Spleen (tissue), 11 donors: ENCODE measurements around the gene ZNF619. TPM values are rescaled to one million over a fixed set of nuclear protein-coding genes. Genes with fewer than 3 reads are reported as not detected.
"Not testable (repeated sequence)": the region's sequence is repeated elsewhere in the genome, so short reads cannot be mapped to it uniquely, and the experiment has no call there.

Experiments used
- DNase-seq: peaks from one replicate; pipeline ENCODE4 v3.0.0-alpha.2; 2020
- H3K27ac ChIP-seq, 8 donors: fragments of 200-600 bp; sonication (generic) in 7 of 8; 1 replicate in 4 of 8; 2 replicates in 4 of 8; pipeline versions ENCODE4 v1.5.0 to v1.8.0; 2016 to 2021; ENCODE audit warnings: inconsistent platforms in 4 of 8, mild to moderate bottlenecking in 4 of 8, moderate library complexity in 1 of 8
- H3K27me3 ChIP-seq, 7 donors: fragments of 200-600 bp; sonication (generic) in 6 of 7; replicated peaks in 1 of 7; 1 replicate in 4 of 7; 2 replicates in 3 of 7; pipeline versions ENCODE4 v1.5.0 to v1.8.0; 2016 to 2021; ENCODE audit warnings: inconsistent platforms in 3 of 7, mild to moderate bottlenecking in 1 of 7
- H3K36me3 ChIP-seq, 6 donors: fragments of 200-600 bp; sonication (generic) in 5 of 6; 1 replicate in 4 of 6; 2 replicates in 2 of 6; pipeline versions ENCODE4 v1.5.0 to v1.8.0; 2016 to 2021; ENCODE audit warnings: inconsistent platforms in 2 of 6
- H3K4me1 ChIP-seq, 6 donors: fragments of 200-600 bp; sonication (generic) in 5 of 6; 1 replicate in 3 of 6; 2 replicates in 3 of 6; pipeline versions ENCODE4 v1.5.0 to v1.8.0; 2016 to 2021; ENCODE audit warnings: inconsistent platforms in 3 of 6
- H3K4me3 ChIP-seq, 8 donors: fragments of 200-600 bp; sonication (generic) in 7 of 8; 1 replicate in 4 of 8; 2 replicates in 4 of 8; pipeline versions ENCODE4 v1.5.0 to v1.8.0; 2016 to 2021; ENCODE audit warnings: inconsistent platforms in 4 of 8, mild to moderate bottlenecking in 4 of 8, moderate library complexity in 2 of 8
- H3K9me3 ChIP-seq, 8 donors: fragments of 200-600 bp; sonication (generic) in 7 of 8; 1 replicate in 4 of 8; 2 replicates in 4 of 8; pipeline versions ENCODE4 v1.5.0 to v1.8.0; 2016 to 2021; ENCODE audit warnings: inconsistent platforms in 4 of 8
- CTCF ChIP-seq, 11 experiments: fragments of 200-600 bp in 7 of 11; fragments of 450-650 bp in 4 of 11; sonication (generic) in 4 of 11; IDR thresholded peaks in 8 of 11; conservative IDR thresholded peaks in 3 of 11; 1 replicate in 7 of 11; 2 replicates in 4 of 11; pipeline versions ENCODE4 v1.4.0 to v1.8.0; 2016 to 2021; ENCODE audit warnings: antibody characterized with exemption in 11 of 11, inconsistent platforms in 4 of 11, mild to moderate bottlenecking in 1 of 11
- POLR2A ChIP-seq, 3 donors: fragments of 450-650 bp; IDR thresholded peaks; one replicate each; pipeline ENCODE4 v1.5.1; 2017; ENCODE audit warnings: antibody characterized with exemption in 3 of 3, mild to moderate bottlenecking in 1 of 3
- POLR2AphosphoS5 ChIP-seq, 3 donors: sonication (generic); formaldehyde crosslinking; IDR thresholded peaks; one replicate each; pipeline ENCODE4 v1.5.1; 2017; ENCODE audit warnings: antibody characterized with exemption in 3 of 3
- WGBS, 5 donors: extraction: QIAGEN DNeasy Blood & Tissue Kit in 3 of 5; methylation state at CpG; one replicate each; pipeline versions ENCODE4 v1.1.5 to v1.1.7; 2013 to 2018; 5-methylcytosine and 5-hydroxymethylcytosine counted together
- intact Hi-C: fragments of 100-400 bp; cut with DNase I; formaldehyde crosslinking; loops from one replicate; pipeline ENCODE4 v1.15.0; 2023; ENCODE audit warnings: low total_unique reads
- polyA plus RNA-seq, 3 donors: library from polyadenylated mRNA; stranded (reverse); fragments of 200-250 nt; gene quantifications; one replicate each; pipeline ENCODE4 v1.2.1, GENCODE V29; 2013
- total RNA-seq, 7 donors: library from RNA; depleted of rRNA in 3 of 7; stranded (reverse); fragments of >200 nt in 3 of 7; fragmentation: NEBNext Ultra II Directional in 4 of 7; extraction: Animal tissue kit (Norgen Biotek cat#: 25700) in 4 of 7; gene quantifications; one replicate each; pipeline versions ENCODE4 v1.1.0 to v1.2.1, GENCODE V29; 2016 to 2021
- donor health status: healthy with polysubstance abuse.
- donor health status: DM: no; HTN: no; CAD: no; lungs with moderate emphysema.
- donor health status: DM: no; HTN: no; CAD: no.
- donor health status: Bipolar disorder and iron deficiency.
- donor health status: healthy.
- donor health status: DM: no; HTN: no; CAD: no.
- donor health status: DM: yes; HTN: yes; CAD: no.

ZNF619 gene
- total and polyA plus RNA-seq, 10 donors, result 0.89 to 20.3 (median 11.3) TPM

GRCh38 chr3:40461161-40461560 is 15.8 kb upstream of the ZNF619 start:
- TF ChIP-seq POLR2AphosphoS5 (IDR thresholded peaks at IDR 0.05) (no peak), POLR2A (IDR thresholded peaks at IDR 0.05) (no peak), CTCF (IDR thresholded peaks at IDR 0.05 in 8 of 11, conservative IDR thresholded peaks at IDR 0.05 in 3 of 11) (no peak)
- no peak for DNase-seq
- 46 to 77% (median 69%) methylated on average over 3 of the region's 3 CpGs for WGBS, 5 donors
- no peak overlapping the region for H3K27ac ChIP-seq
- intact Hi-C loops, result no loop called here
- H3K4me1 ChIP-seq, result peaks cover 11 to 64% (median 30%) of the 10 kb centered on the region in 6 donors
- H3K36me3 ChIP-seq, result peaks cover 2 to 81% (median 68%) of the 10 kb centered on the region in 6 donors
- H3K4me3 ChIP-seq, result no peak overlapping the region
- no peaks in the 10 kb centered on the region for H3K27me3 ChIP-seq
- no peaks in the 10 kb centered on the region for H3K9me3 ChIP-seq

GRCh38 chr3:40462838-40463237 is 14.1 kb upstream of the ZNF619 start:
- DNase-seq, H3K4me3 ChIP-seq, H3K27me3 ChIP-seq, intact Hi-C loops, H3K9me3 ChIP-seq, H3K27ac ChIP-seq: not testable (repeated sequence)
- 88 to 98% (median 97%) methylated on average over 7 of the region's 7 CpGs for WGBS, 5 donors
- Histone ChIP-seq H3K4me1 (peaks cover 10 to 54% (median 22%) of the 10 kb centered on the region in 6 donors), H3K36me3 (peaks cover 2 to 95% (median 68%) of the 10 kb centered on the region in 6 donors)

- H3K36me3 ChIP-seq, result peaks cover 2 to 91% (median 65%) of the 10 kb centered on the region in 6 donors
- DNase-seq, result no peak
- no peak overlapping the region for H3K4me3 ChIP-seq
- no peak overlapping the region for H3K27ac ChIP-seq
- H3K27me3 ChIP-seq, result no peaks in the 10 kb centered on the region
- intact Hi-C loops, result no loop called here
- TF ChIP-seq POLR2AphosphoS5 (IDR thresholded peaks at IDR 0.05) (no peak), CTCF (IDR thresholded peaks at IDR 0.05 in 8 of 11, conservative IDR thresholded peaks at IDR 0.05 in 3 of 11) (no peak), POLR2A (IDR thresholded peaks at IDR 0.05) (no peak)
- 92 to 97% (median 94%) methylated on average over 2 of the region's 2 CpGs for WGBS, 5 donors
- H3K9me3 ChIP-seq, result no peaks in the 10 kb centered on the region
- peaks cover 2 to 47% (median 14%) of the 10 kb centered on the region in 6 donors for H3K4me1 ChIP-seq
Measured at GRCh38 chr3:40463579-40463978, 13.3 kb upstream of the ZNF619 start.

- Histone ChIP-seq H3K4me1 (peaks cover 0 to 37% (median 5%) of the 10 kb centered on the region in 6 donors), H3K27me3 (no peaks in the 10 kb centered on the region), H3K4me3 (no peak overlapping the region), H3K27ac (peak overlapping the region in 1 of 8 donors; percentile 31), H3K9me3 (no peaks in the 10 kb centered on the region), H3K36me3 (peaks cover 2 to 82% (median 55%) of the 10 kb centered on the region in 6 donors)
- DNase-seq, result no peak
- intact Hi-C loops, result no loop called here
- WGBS, 5 donors, result 42 to 57% (median 51%) methylated on average over 8 to 9 of the region's 9 CpGs
- TF ChIP-seq POLR2A (IDR thresholded peaks at IDR 0.05), result no peak
- peak in 1 of 3 donors; percentile 26 for TF ChIP-seq POLR2AphosphoS5 (IDR thresholded peaks at IDR 0.05)
- TF ChIP-seq CTCF (IDR thresholded peaks at IDR 0.05 in 8 of 11, conservative IDR thresholded peaks at IDR 0.05 in 3 of 11), result no peak
Measured at GRCh38 chr3:40464339-40465110, 12.4 kb upstream of the ZNF619 start.
